Fibroblast of the aortic adventitia (primary cell): ENCODE data around the gene BCHE. TPM values are rescaled to one million over a fixed set of nuclear protein-coding genes. Genes with fewer than 3 reads are reported as not detected.

Experiments used
- DNase-seq: peaks from one replicate; pipeline ENCODE4 v3.0.0-alpha.2; 2010; ENCODE audit warnings: low read depth
- H3K4me3 ChIP-seq: 2 replicates; pipeline ENCODE4 v1.5.1; 2011; ENCODE audit warnings: low read depth, mild to moderate bottlenecking, control low read depth, low read length, moderate library complexity
- CTCF ChIP-seq: IDR thresholded peaks from 2 replicates; pipeline ENCODE4 v1.5.1; 2011; ENCODE audit warnings: mild to moderate bottlenecking, low read length, control low read depth, inconsistent platforms; ENCODE audit not compliant: insufficient read depth
- total RNA-seq: library from RNA; depleted of rRNA; stranded (reverse); fragments of >200 nt; gene quantifications from 2 replicates; pipeline ENCODE4 v1.2.3, GENCODE V29; 2012; ENCODE audit warnings: low replicate concordance

BCHE gene
- total RNA-seq, 1 donor: 5.7 TPM

- DNase-seq: no peak
- H3K4me3 ChIP-seq: no peak overlapping the region
- TF ChIP-seq CTCF: no peak
Measured at GRCh38 chr3:165805946-165806561, 31.2 kb downstream of the BCHE start.

DNA sequence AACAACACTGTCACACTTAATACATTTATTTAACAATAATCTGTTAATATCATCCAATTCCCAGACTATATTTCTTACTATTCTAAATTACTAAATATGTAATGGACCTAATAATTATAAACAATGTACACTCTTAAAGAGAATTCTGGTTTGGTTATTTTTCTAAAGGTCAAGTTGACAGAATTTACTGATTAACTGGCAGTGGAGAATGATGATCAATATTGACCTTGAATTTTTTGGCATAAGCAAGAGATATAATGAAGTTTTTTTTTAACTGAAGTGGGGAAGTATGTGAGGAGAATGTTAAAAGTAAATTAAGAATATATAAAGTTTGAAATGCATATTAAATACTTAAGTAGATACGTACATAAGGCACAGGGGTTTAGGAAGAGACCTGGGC, 33.8 kb downstream of the BCHE start:
- no peak for TF ChIP-seq CTCF
- no peak overlapping the region for H3K4me3 ChIP-seq
- DNase-seq: no peak

- no peak for TF ChIP-seq CTCF
- peak; percentile 6 for DNase-seq
- H3K4me3 ChIP-seq: no peak overlapping the region
Measured at GRCh38 chr3:165800970-165801369, 36.3 kb downstream of the BCHE start.

DNA sequence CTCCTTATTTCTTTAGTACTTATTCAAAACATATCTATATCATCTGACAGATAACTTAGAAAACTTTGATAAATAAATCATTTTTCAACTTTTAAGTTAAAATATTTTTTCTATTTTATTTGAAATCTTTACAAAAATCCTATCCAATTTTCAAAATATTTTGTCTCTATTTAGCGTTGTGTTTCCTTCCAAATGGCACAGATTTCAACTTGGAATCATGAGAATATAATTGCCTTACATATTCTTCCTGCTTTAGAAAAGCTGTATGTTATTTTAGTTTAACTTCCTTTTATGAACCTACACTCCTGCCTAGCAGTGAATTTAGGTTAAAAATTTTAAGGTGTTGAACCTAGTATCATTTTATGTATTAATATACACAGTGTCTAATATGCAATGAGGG, 38.2 kb downstream of the BCHE start:
- H3K4me3 ChIP-seq: no peak overlapping the region
- no peak for DNase-seq
- no peak for TF ChIP-seq CTCF

GRCh38 chr3:165797551-165797950, 39.7 kb downstream of the BCHE start:
- peak; percentile 7 for DNase-seq
- TF ChIP-seq CTCF: no peak
- H3K4me3 ChIP-seq: no peak overlapping the region

GRCh38 chr3:165796701-165797100, 40.5 kb downstream of the BCHE start:
- no peak for DNase-seq
- H3K4me3 ChIP-seq: no peak overlapping the region
- no peak for TF ChIP-seq CTCF

DNA sequence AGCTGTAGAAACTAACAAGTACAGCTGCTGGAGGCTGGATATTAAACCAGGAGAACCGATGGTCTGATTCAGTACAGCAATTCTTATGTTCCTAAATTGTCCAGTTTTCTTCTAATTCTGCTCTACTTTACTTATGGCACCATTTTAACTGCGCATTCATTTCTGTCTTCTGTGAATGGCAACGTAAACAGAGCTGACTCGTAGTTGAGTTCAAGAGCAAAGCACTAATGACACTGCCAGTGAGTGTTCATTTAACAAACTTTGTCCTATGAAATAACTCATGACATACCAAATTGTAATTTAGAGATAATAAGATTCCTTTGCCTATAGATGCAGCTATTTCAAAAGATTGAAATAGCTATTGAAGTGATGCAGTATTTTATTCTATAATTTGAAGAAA, 48.7 kb downstream of the BCHE start:
- no peak for DNase-seq

More for the DNA sequence above, 48.7 kb downstream of the BCHE start:
- no peak for TF ChIP-seq CTCF
- H3K4me3 ChIP-seq: no peak overlapping the region
